GM10266 (cell line): ENCODE measurements around the gene CNOT6.
"Not testable (repeated sequence)": the region's sequence is repeated elsewhere in the genome, so short reads cannot be mapped to it uniquely, and the experiment has no call there.

Experiments used
- DNase-seq: peaks from one replicate; pipeline ENCODE4 v3.0.0; 2012; ENCODE audit errors: extremely low spot score
- TF ChIP-seq, protein P1 (sequence below): IDR thresholded peaks from 2 replicates; pipeline ENCODE4 v1.5.1; 2012; ENCODE audit warnings: mild to moderate bottlenecking, low read depth; ENCODE audit not compliant: control insufficient read depth, insufficient read depth; ENCODE audit errors: missing control alignments

Gene CNOT6

GRCh38 chr5:180515294-180515693 lies 21.1 kb downstream of the CNOT6 start:
- DNase-seq: no peak
- TF ChIP-seq, protein P1, sequence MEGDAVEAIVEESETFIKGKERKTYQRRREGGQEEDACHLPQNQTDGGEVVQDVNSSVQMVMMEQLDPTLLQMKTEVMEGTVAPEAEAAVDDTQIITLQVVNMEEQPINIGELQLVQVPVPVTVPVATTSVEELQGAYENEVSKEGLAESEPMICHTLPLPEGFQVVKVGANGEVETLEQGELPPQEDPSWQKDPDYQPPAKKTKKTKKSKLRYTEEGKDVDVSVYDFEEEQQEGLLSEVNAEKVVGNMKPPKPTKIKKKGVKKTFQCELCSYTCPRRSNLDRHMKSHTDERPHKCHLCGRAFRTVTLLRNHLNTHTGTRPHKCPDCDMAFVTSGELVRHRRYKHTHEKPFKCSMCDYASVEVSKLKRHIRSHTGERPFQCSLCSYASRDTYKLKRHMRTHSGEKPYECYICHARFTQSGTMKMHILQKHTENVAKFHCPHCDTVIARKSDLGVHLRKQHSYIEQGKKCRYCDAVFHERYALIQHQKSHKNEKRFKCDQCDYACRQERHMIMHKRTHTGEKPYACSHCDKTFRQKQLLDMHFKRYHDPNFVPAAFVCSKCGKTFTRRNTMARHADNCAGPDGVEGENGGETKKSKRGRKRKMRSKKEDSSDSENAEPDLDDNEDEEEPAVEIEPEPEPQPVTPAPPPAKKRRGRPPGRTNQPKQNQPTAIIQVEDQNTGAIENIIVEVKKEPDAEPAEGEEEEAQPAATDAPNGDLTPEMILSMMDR: no peak

DNA sequence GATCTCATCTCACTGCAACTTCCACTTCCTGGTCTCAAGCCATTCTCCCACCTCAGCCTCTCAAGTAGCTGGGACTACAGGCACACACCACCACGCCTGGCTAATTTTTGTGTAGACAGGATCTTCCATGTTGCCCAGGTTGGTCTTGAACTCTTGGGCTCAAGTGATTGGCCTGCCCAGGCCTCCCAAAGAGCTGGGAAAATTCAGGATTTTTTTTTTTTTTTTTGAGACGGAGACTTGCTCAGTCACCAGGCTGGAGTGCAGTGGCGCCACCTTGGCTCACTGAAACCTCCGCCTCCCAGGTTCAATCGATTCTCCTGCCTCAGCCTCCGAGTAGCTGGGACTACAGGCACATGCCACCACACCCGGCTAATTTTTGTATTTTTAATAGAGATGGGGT lies 21.8 kb downstream of the CNOT6 start:
- not testable (repeated sequence) for DNase-seq

DNA sequence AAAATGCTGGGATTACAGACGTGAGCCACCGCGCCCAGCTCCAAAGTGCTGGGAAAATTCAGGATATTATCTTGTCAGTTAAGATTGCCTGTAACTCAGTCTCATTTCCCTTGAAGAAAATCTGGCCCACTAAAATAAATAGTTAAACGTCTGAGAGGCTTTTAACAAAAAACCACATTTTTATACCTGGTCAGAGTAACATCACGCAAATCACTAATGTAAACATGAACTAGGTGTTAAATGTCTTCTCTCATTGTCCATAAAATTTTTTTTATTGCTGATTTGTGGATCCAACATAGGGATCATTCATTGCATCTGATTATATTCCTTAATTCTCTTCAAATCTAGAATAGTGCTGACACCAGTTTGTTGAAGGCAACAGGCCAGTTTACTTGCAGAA lies 22.3 kb downstream of the CNOT6 start:
- no peak for DNase-seq

GRCh38 chr5:180519098-180519497 lies 24.9 kb downstream of the CNOT6 start:
- no peak for DNase-seq
- TF ChIP-seq, protein P1: no peak

More for the DNA sequence above, 22.3 kb downstream of the CNOT6 start:
- TF ChIP-seq, protein P1: no peak

GRCh38 chr5:180521101-180521500 lies 26.9 kb downstream of the CNOT6 start:
- no peak for DNase-seq
- TF ChIP-seq, protein P1: no peak

GRCh38 chr5:180521591-180521990 lies 27.4 kb downstream of the CNOT6 start:
- no peak for DNase-seq
- TF ChIP-seq, protein P1: no peak

DNA sequence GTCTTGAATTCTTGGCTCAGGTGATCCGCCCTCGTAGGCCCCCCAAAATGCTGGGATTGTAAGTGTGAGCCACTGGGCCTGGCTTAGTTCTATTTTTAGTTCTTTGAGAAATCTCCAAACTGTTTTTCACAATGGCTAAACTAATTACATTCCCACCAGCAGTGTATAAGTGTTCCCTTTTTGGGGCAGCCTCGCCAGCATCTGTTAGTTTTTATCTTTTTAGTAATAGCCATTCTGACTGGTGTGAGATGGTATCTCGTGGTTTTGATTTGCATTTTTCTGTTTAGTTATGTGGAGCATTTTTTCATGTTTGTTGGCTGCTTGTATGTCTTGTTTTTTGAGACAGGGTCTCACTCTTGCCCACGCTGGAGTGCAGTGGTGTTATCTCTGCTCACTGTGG lies 28.2 kb downstream of the CNOT6 start:
- TF ChIP-seq, protein P1: no peak
- DNase-seq: no peak
